ENCODE measurements around the gene TMEM169.

DNA sequence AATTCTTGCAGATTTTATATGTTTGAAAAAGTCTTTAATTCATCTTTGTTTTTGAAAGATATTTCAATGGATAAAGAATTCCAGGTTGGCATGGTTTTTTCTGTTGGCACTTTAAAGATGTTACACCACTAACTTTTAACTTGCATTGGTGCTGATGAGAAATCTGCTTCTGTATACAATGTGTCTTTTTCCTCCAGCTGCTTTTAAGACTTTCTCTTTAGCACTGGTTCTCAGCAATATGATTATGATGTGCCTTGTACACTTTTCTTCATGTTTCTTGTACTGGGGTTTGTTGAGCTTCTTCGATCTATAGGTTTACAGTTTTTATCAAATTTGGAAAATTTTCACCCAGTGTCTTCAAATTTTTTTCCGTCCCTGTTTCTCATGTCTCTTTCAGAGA is 29.3 kb upstream of the TMEM169 start:
- TF ChIP-seq, protein P1, sequence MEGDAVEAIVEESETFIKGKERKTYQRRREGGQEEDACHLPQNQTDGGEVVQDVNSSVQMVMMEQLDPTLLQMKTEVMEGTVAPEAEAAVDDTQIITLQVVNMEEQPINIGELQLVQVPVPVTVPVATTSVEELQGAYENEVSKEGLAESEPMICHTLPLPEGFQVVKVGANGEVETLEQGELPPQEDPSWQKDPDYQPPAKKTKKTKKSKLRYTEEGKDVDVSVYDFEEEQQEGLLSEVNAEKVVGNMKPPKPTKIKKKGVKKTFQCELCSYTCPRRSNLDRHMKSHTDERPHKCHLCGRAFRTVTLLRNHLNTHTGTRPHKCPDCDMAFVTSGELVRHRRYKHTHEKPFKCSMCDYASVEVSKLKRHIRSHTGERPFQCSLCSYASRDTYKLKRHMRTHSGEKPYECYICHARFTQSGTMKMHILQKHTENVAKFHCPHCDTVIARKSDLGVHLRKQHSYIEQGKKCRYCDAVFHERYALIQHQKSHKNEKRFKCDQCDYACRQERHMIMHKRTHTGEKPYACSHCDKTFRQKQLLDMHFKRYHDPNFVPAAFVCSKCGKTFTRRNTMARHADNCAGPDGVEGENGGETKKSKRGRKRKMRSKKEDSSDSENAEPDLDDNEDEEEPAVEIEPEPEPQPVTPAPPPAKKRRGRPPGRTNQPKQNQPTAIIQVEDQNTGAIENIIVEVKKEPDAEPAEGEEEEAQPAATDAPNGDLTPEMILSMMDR (IDR thresholded peaks at IDR 0.05; ENCODE audit: insufficient read depth, low read length) = no peak
- TF ChIP-seq POLR2AphosphoS5 (IDR thresholded peaks at IDR 0.05; ENCODE audit: low read depth) (no peak), GABPA (IDR thresholded peaks at IDR 0.05; ENCODE audit: low read depth) (no peak)
- TF ChIP-seq, protein P2, sequence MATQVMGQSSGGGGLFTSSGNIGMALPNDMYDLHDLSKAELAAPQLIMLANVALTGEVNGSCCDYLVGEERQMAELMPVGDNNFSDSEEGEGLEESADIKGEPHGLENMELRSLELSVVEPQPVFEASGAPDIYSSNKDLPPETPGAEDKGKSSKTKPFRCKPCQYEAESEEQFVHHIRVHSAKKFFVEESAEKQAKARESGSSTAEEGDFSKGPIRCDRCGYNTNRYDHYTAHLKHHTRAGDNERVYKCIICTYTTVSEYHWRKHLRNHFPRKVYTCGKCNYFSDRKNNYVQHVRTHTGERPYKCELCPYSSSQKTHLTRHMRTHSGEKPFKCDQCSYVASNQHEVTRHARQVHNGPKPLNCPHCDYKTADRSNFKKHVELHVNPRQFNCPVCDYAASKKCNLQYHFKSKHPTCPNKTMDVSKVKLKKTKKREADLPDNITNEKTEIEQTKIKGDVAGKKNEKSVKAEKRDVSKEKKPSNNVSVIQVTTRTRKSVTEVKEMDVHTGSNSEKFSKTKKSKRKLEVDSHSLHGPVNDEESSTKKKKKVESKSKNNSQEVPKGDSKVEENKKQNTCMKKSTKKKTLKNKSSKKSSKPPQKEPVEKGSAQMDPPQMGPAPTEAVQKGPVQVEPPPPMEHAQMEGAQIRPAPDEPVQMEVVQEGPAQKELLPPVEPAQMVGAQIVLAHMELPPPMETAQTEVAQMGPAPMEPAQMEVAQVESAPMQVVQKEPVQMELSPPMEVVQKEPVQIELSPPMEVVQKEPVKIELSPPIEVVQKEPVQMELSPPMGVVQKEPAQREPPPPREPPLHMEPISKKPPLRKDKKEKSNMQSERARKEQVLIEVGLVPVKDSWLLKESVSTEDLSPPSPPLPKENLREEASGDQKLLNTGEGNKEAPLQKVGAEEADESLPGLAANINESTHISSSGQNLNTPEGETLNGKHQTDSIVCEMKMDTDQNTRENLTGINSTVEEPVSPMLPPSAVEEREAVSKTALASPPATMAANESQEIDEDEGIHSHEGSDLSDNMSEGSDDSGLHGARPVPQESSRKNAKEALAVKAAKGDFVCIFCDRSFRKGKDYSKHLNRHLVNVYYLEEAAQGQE (IDR thresholded peaks at IDR 0.05; ENCODE audit: insufficient replicate concordance, low read depth) = no peak

Measured in HL-60 (cell line).